NCI-H1092 treated with DMSO at 0.1 percent for 48 hours (cell line): ENCODE data around the gene SERPIND1.

Source experiments
- DNase-seq: peaks from one replicate; lab custom pipeline; 2025; lab: John Stamatoyannopoulos, UW

The SERPIND1 gene

GRCh38 chr22:20775342-20775895, 1.5 kb downstream of the SERPIND1 start:
- DNase-seq = no peak

GRCh38 chr22:20776624-20777405, 2.9 kb downstream of the SERPIND1 start:
- DNase-seq = no peak

GRCh38 chr22:20777420-20778177, 3.7 kb downstream of the SERPIND1 start:
- peak; percentile 29 for DNase-seq

DNA sequence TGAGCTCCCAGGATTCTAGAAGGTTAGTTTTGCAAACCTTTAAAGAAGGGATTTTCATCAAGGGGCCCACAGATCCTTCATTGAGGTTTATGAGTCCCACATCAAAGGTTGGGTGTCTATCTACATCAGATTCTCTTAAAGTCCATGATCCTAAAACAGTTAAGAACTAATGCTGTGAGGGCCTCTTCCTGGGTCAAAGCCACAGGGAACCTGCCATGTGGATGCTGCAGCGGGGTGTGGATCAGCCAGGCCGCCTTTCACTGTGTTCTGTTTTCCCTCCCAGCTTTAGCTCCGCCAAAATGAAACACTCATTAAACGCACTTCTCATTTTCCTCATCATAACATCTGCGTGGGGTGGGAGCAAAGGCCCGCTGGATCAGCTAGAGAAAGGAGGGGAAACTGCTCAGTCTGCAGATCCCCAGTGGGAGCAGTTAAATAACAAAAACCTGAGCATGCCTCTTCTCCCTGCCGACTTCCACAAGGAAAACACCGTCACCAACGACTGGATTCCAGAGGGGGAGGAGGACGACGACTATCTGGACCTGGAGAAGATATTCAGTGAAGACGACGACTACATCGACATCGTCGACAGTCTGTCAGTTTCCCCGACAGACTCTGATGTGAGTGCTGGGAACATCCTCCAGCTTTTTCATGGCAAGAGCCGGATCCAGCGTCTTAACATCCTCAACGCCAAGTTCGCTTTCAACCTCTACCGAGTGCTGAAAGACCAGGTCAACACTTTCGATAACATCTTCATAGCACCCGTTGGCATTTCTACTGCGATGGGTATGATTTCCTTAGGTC, 5.3 kb downstream of the SERPIND1 start:
- no peak for DNase-seq

- no peak for DNase-seq
Measured at GRCh38 chr22:20779818-20780158, 5.9 kb downstream of the SERPIND1 start.

DNA sequence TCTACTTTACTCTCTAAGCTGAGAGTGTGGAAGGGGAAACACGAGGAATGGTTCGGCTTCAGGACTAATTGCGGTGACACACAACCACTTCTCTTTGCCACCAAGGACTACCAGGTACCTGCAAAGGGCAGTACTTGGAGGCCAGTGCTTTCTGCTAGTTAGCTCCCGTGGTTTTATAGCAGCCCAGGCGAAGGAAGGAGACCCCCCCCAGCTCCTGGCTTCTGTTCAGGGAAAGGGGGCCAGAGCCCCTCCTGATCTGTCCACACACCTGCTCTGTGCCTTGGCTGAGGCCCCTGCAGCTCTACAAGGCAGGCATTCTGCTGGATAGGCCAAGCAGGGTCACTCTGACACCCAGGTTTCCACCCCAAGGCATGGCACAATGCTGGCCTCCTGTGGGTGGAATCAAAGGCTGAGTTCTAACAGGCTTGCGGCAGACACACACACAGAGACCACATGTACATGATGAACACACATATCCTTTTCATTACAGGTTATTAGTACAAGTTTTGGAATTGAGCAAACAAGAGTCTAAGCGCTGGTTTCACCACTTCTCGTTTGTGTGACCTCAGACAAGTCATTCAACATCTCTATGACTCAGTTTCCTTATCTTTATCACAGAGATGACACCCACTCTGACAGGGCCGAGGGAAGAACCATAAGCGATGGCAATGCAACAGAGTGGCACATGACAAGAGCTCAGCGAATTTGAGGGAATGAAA, 7.5 kb downstream of the SERPIND1 start:
- DNase-seq = peak; percentile 85

GRCh38 chr22:20782083-20782482, 8.2 kb downstream of the SERPIND1 start:
- no peak for DNase-seq

DNA sequence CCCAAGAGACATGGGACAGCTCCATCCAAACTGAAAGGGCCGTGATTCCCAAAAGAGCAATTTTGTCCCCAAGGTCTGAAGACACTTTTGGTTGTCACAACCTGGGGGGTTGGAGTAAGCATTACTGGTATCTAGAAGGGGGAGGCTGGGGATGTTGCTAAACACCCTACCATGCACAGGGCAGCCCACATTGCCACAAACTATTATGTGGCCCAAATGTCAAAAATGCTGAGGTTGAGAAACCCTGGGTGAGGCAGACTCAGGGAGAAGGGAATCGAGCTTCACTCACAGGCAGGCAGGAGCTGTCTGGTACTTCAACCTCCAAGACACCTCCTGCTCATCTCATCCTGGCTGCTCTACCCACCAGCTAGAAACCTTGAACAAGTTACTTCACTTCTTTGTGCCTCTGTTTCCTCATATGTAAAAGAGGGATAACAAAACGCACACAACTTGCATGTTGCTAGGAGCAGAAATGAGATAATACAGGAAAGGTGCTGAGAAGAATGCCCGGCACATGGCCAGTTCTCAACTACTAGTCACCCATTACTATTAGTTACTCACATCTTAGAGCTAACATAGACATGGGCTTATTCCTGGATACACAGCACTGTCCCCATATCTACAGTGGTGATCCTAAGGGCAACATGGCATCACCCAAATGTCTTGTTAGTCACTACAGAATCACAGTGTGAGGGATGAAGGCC, 8.8 kb downstream of the SERPIND1 start:
- no peak for DNase-seq

DNA sequence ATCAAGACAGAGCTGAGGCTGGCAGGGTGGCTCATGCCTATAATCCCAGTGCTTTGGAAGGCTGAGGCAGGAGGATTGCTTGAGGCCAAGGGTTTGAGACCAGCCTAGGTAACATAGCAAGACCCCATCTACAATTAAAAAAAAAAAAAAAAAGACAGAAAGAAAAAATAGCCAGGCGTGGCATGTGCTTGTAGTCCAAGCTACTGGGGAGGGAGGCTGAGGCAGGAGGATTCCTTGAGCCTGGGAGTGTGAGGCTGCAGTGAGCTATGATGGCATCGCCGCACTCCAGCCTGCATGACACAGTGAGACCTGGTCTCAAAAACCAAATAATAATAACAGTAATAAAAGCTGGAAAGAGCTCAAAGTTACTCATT, 9.4 kb downstream of the SERPIND1 start:
- DNase-seq = no peak

GRCh38 chr22:20783844-20784723, 10.2 kb downstream of the SERPIND1 start:
- DNase-seq = peak; percentile 76

- no peak for DNase-seq
Measured at GRCh38 chr22:20785415-20785814, 11.5 kb downstream of the SERPIND1 start.

- no peak for DNase-seq
Measured at GRCh38 chr22:20786048-20786447, 12.1 kb downstream of the SERPIND1 start.

GRCh38 chr22:20786536-20786979, 12.6 kb downstream of the SERPIND1 start:
- peak; percentile 71 for DNase-seq

DNA sequence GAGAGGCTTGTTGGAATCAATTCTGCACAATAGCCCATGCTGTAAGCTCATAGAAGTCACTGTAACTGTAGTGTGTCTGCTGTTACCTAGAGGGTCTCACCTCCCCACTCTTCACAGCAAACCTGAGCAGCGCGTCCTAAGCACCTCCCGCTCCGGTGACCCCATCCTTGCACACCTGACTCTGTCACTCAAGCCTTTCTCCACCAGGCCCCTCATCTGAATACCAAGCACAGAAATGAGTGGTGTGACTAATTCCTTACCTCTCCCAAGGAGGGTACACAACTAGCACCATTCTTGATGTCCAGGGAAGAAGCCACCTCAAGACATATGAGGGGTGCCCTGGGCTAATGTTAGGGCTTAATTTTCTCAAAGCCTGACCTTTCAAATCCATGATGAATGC, 13.3 kb downstream of the SERPIND1 start:
- no peak for DNase-seq

GRCh38 chr22:20787746-20788626, 14.1 kb downstream of the SERPIND1 start:
- no peak for DNase-seq

DNA sequence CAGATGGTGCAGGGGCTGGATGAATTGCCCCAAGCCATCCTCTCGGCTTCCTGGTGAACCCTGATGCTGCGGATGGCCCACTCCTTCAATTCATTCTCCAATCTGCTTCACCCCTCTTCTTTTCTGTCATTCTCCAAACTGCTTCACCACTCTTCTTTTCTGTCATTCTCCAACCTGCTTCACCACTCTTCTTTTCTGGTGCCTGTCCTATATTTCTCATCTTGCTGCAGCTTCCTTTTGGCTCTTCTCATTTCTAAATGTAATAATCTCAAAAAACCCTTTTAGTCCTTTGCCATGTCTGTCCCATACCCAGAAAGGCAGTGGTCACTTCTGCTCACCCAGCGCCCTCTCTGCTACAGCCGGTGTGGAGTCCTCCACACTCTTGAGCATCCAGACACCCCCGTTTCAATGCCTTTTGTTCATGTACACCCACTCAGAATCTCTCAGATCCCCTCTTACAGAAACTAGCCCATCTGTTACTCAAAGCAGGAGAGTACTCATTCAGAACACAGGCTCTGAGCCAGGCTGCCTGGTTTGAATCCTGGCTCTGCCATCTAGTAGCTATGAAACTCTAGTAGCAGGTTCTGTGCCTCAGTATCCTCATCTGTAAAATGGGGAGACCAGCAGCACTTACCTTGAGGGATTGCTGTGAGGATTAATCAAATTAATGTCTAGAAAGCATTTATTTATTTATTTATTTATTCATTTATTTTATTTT, 14.9 kb downstream of the SERPIND1 start:
- DNase-seq = no peak

- DNase-seq = no peak
Measured at GRCh38 chr22:20792221-20792965, 18.5 kb downstream of the SERPIND1 start.
